HEK293T (cell line): ENCODE results near the gene CCDC146.
"Not testable (repeated sequence)": the region's sequence is repeated elsewhere in the genome, so short reads cannot be mapped to it uniquely, and the experiment has no call there.

ENCODE experiments used
- ARNT ChIP-seq: fragments of 450-650 bp; IDR thresholded peaks from 2 replicates; pipeline ENCODE4 v1.6.1; 2017; ENCODE audit warnings: mild to moderate bottlenecking
- CTBP1 ChIP-seq: fragments of 450-650 bp; IDR thresholded peaks from 2 replicates; pipeline ENCODE4 v1.6.1; 2016; ENCODE audit warnings: borderline replicate concordance
- ELF4 ChIP-seq: fragments of 450-650 bp; IDR thresholded peaks from 2 replicates; pipeline ENCODE4 v1.6.1; 2017; ENCODE audit warnings: antibody characterized with exemption
- FOXA1 ChIP-seq: fragments of 450-650 bp; IDR thresholded peaks from 2 replicates; pipeline ENCODE4 v1.6.1; 2016; ENCODE audit warnings: mild to moderate bottlenecking
- FOXK2 ChIP-seq: fragments of 450-650 bp; IDR thresholded peaks from 2 replicates; pipeline ENCODE4 v1.6.1; 2016; ENCODE audit warnings: mild to moderate bottlenecking
- FOXM1 ChIP-seq: fragments of 450-650 bp; IDR thresholded peaks from 2 replicates; pipeline ENCODE4 v1.6.1; 2017; ENCODE audit warnings: mild to moderate bottlenecking, borderline replicate concordance
- L3MBTL2 ChIP-seq: fragments of 450-650 bp; conservative IDR thresholded peaks from 2 replicates; pipeline ENCODE4 v1.6.1; 2016; ENCODE audit warnings: mild to moderate bottlenecking
- LEF1 ChIP-seq: fragments of 450-650 bp; IDR thresholded peaks from 2 replicates; pipeline ENCODE4 v1.6.1; 2017; ENCODE audit warnings: mild to moderate bottlenecking, borderline replicate concordance
- NFRKB ChIP-seq: fragments of 450-650 bp; IDR thresholded peaks from 2 replicates; pipeline ENCODE4 v1.6.1; 2016; ENCODE audit warnings: mild to moderate bottlenecking, moderate library complexity
- PKNOX1 ChIP-seq: fragments of 450-650 bp; IDR thresholded peaks from 2 replicates; pipeline ENCODE4 v1.6.1; 2016
- SP1 ChIP-seq: fragments of 450-650 bp; IDR thresholded peaks from 2 replicates; pipeline ENCODE4 v1.6.1; 2017
- SUZ12 ChIP-seq: fragments of 450-650 bp; IDR thresholded peaks from 2 replicates; pipeline ENCODE4 v1.6.1; 2016; ENCODE audit warnings: mild to moderate bottlenecking
- TARDBP ChIP-seq: fragments of 450-650 bp; IDR thresholded peaks from 2 replicates; pipeline ENCODE4 v1.6.1; 2016
- ZNF384 ChIP-seq: fragments of 450-650 bp; IDR thresholded peaks from 2 replicates; pipeline ENCODE4 v1.6.1; 2016

DNA sequence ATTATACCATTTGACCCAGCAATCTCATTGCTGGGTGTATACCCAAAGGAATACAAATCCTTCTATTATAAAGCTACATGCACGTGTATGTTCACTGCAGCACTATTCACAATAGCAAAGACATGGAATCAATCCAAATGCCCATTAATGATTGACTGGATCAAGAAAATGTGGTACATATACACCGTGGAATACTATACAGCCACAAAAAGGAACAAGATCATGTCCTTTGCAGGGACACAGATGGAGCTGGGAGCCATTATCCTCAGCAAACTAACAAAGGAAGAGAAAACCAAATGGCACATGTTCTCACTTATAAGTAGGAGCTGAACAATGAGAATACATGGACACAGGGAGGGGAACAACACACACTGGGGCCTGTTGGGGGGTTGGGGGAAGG is 211.6 kb downstream of the CCDC146 start:
- not testable (repeated sequence) for TF ChIP-seq SP1, NFRKB, CTBP1, ELF4, L3MBTL2, PKNOX1, FOXA1, FOXK2, SUZ12, LEF1, ZNF384, TARDBP, FOXM1, ARNT
